HEK293 (cell line): ENCODE results near the gene AGAP3.

ENCODE experiments used
- CTCF ChIA-PET: fragments of 350-600 bp; formaldehyde crosslinking; extraction: SDS; loops from one replicate; lab custom pipeline; 2021; ENCODE audit warnings: antibody characterized with exemption; lab: Yijun Ruan, JAX
- POLR2A ChIA-PET: fragments of 300-600 bp; formaldehyde crosslinking; extraction: SDS; loops from one replicate; lab custom pipeline; 2020; ENCODE audit warnings: antibody characterized with exemption, inconsistent platforms; lab: Yijun Ruan, JAX
- H3K27ac ChIP-seq: fragments of 200-500 bp; sonication (Bioruptor generic); 2 replicates; pipeline ENCODE4 v1.5.1; 2014; ENCODE audit warnings: low read depth, low read length, control low read depth, inconsistent platforms; ENCODE audit errors: extremely low read depth
- H3K36me3 ChIP-seq, 2 experiments: fragments of 200-500 bp in 1 of 2; sonication (Bioruptor generic) in 1 of 2; 1 replicate in 1 of 2; 2 replicates in 1 of 2; pipeline ENCODE4 v1.5.1; 2014 to 2017; ENCODE audit warnings: inconsistent platforms in 2 of 2, low read length in 2 of 2; ENCODE audit not compliant: control insufficient read depth in 2 of 2, insufficient read depth in 1 of 2
- H3K4me1 ChIP-seq: fragments of 200-500 bp; sonication (Bioruptor generic); 2 replicates; pipeline ENCODE4 v1.5.1; 2014; ENCODE audit warnings: mild to moderate bottlenecking, low read length, inconsistent platforms; ENCODE audit not compliant: control insufficient read depth, insufficient read depth
- H3K4me3 ChIP-seq: 2 replicates; pipeline ENCODE4 v1.5.1; 2011; ENCODE audit warnings: low read depth, mild to moderate bottlenecking, control low read depth, low read length, moderate library complexity
- H3K9me3 ChIP-seq: fragments of 200-500 bp; sonication (Bioruptor generic); 2 replicates; pipeline ENCODE4 v1.5.1; 2014; ENCODE audit warnings: low read depth, low read length, inconsistent platforms; ENCODE audit not compliant: control insufficient read depth, insufficient read depth
- GFI1B ChIP-seq: fragments of 450-650 bp; formaldehyde crosslinking; IDR thresholded peaks from 2 replicates; pipeline ENCODE4 v1.5.1; 2016; ENCODE audit warnings: missing biosample characterization, missing genetic modification characterization
- GLIS1 ChIP-seq: fragments of 450-650 bp; formaldehyde crosslinking; IDR thresholded peaks from 2 replicates; pipeline ENCODE4 v1.5.1; 2016; ENCODE audit warnings: missing biosample characterization, missing genetic modification characterization
- GLIS2 ChIP-seq: fragments of 450-650 bp; formaldehyde crosslinking; IDR thresholded peaks from 2 replicates; pipeline ENCODE4 v1.5.1; 2016; ENCODE audit warnings: missing biosample characterization, missing genetic modification characterization
- IKZF3 ChIP-seq: fragments of 450-650 bp; IDR thresholded peaks from 2 replicates; pipeline ENCODE4 v1.5.0; 2018; ENCODE audit warnings: missing biosample characterization, mild to moderate bottlenecking, missing genetic modification characterization, moderate library complexity
- RBAK ChIP-seq: fragments of 450-650 bp; formaldehyde crosslinking; IDR thresholded peaks from 2 replicates; pipeline ENCODE4 v1.5.1; 2016; ENCODE audit warnings: missing biosample characterization, missing genetic modification characterization
- SP3 ChIP-seq: fragments of 450-650 bp; formaldehyde crosslinking; IDR thresholded peaks from 2 replicates; pipeline ENCODE4 v1.5.1; 2016; ENCODE audit warnings: missing biosample characterization, missing genetic modification characterization
- TRIM28 ChIP-seq: IDR thresholded peaks from 2 replicates; pipeline ENCODE4 v1.6.1; 2011; ENCODE audit warnings: low read length, control low read depth, borderline replicate concordance
- WT1 ChIP-seq: fragments of 450-650 bp; formaldehyde crosslinking; IDR thresholded peaks from 2 replicates; pipeline ENCODE4 v1.5.1; 2016; ENCODE audit warnings: missing biosample characterization, missing genetic modification characterization
- ZFHX2 ChIP-seq: fragments of 450-650 bp; formaldehyde crosslinking; conservative IDR thresholded peaks from 2 replicates; pipeline ENCODE4 v1.5.1; 2016; ENCODE audit warnings: missing biosample characterization, missing genetic modification characterization
- ZFP3 ChIP-seq: fragments of 450-650 bp; formaldehyde crosslinking; IDR thresholded peaks from 2 replicates; pipeline ENCODE4 v1.5.1; 2016; ENCODE audit warnings: low read depth, missing biosample characterization, missing genetic modification characterization
- ZNF140 ChIP-seq: fragments of 450-650 bp; formaldehyde crosslinking; IDR thresholded peaks from 2 replicates; pipeline ENCODE4 v1.5.1; 2016; ENCODE audit warnings: missing biosample characterization, missing genetic modification characterization
- ZNF146 ChIP-seq: fragments of 450-650 bp; formaldehyde crosslinking; IDR thresholded peaks from 2 replicates; pipeline ENCODE4 v1.5.1; 2016; ENCODE audit warnings: missing biosample characterization, missing genetic modification characterization
- ZNF23 ChIP-seq: fragments of 450-650 bp; formaldehyde crosslinking; IDR thresholded peaks from 2 replicates; pipeline ENCODE4 v1.5.1; 2016; ENCODE audit warnings: missing biosample characterization, missing genetic modification characterization, borderline replicate concordance
- ZNF341 ChIP-seq: fragments of 450-650 bp; formaldehyde crosslinking; IDR thresholded peaks from 2 replicates; pipeline ENCODE4; 2016; ENCODE audit warnings: low read depth, missing biosample characterization, missing genetic modification characterization
- ZNF366 ChIP-seq: fragments of 450-650 bp; formaldehyde crosslinking; conservative IDR thresholded peaks from 2 replicates; pipeline ENCODE4 v1.5.1; 2016; ENCODE audit warnings: missing biosample characterization, missing genetic modification characterization
- ZNF426 ChIP-seq: fragments of 450-650 bp; formaldehyde crosslinking; IDR thresholded peaks from 2 replicates; pipeline ENCODE4 v1.5.1; 2017; ENCODE audit warnings: missing biosample characterization, missing genetic modification characterization, mild to moderate bottlenecking, inconsistent platforms, moderate library complexity
- ZNF48 ChIP-seq: fragments of 450-650 bp; formaldehyde crosslinking; IDR thresholded peaks from 2 replicates; pipeline ENCODE4 v1.5.1; 2016; ENCODE audit warnings: missing biosample characterization, missing genetic modification characterization
- ZNF548 ChIP-seq: fragments of 450-650 bp; formaldehyde crosslinking; IDR thresholded peaks from 2 replicates; pipeline ENCODE4 v1.5.1; 2016; ENCODE audit warnings: missing biosample characterization, missing genetic modification characterization
- ZNF585B ChIP-seq: fragments of 450-650 bp; formaldehyde crosslinking; IDR thresholded peaks from 2 replicates; pipeline ENCODE4 v1.5.1; 2016; ENCODE audit warnings: missing biosample characterization, missing genetic modification characterization
- ZNF596 ChIP-seq: fragments of 450-650 bp; IDR thresholded peaks from 2 replicates; pipeline ENCODE4 v1.5.0; 2018; ENCODE audit warnings: missing biosample characterization, mild to moderate bottlenecking, missing genetic modification characterization, moderate library complexity
- ZNF626 ChIP-seq: fragments of 450-650 bp; sonication (Bioruptor Pico); formaldehyde crosslinking; IDR thresholded peaks from 2 replicates; pipeline ENCODE4 v1.5.1; 2018; ENCODE audit warnings: missing biosample characterization, missing genetic modification characterization, inconsistent platforms
- ZNF658 ChIP-seq: fragments of 450-650 bp; formaldehyde crosslinking; IDR thresholded peaks from 2 replicates; pipeline ENCODE4; 2016; ENCODE audit warnings: missing biosample characterization, missing genetic modification characterization
- ZNF76 ChIP-seq: fragments of 450-650 bp; formaldehyde crosslinking; IDR thresholded peaks from 2 replicates; pipeline ENCODE4; 2016; ENCODE audit warnings: low read depth, missing biosample characterization, missing genetic modification characterization, borderline replicate concordance
- ZNF768 ChIP-seq: fragments of 450-650 bp; formaldehyde crosslinking; IDR thresholded peaks from 2 replicates; pipeline ENCODE4 v1.5.1; 2018; ENCODE audit warnings: missing biosample characterization, mild to moderate bottlenecking, missing genetic modification characterization
- TF ChIP-seq, protein P1 (sequence below): fragments of 450-650 bp; formaldehyde crosslinking; IDR thresholded peaks from 2 replicates; pipeline ENCODE4 v1.5.1; 2017; ENCODE audit warnings: missing biosample characterization, missing genetic modification characterization
- TF ChIP-seq, protein P2 (sequence below): fragments of 450-650 bp; formaldehyde crosslinking; IDR thresholded peaks from 2 replicates; pipeline ENCODE4 v1.5.1; 2016; ENCODE audit warnings: missing biosample characterization, missing genetic modification characterization
- TF ChIP-seq, protein P3 (sequence below): fragments of 450-650 bp; formaldehyde crosslinking; IDR thresholded peaks from 2 replicates; pipeline ENCODE4 v1.5.1; 2017; ENCODE audit warnings: missing biosample characterization, missing genetic modification characterization
- TF ChIP-seq, protein P4 (sequence below): fragments of 450-650 bp; formaldehyde crosslinking; IDR thresholded peaks from 2 replicates; pipeline ENCODE4 v1.5.1; 2016; ENCODE audit warnings: missing biosample characterization, missing genetic modification characterization

The AGAP3 gene

DNA sequence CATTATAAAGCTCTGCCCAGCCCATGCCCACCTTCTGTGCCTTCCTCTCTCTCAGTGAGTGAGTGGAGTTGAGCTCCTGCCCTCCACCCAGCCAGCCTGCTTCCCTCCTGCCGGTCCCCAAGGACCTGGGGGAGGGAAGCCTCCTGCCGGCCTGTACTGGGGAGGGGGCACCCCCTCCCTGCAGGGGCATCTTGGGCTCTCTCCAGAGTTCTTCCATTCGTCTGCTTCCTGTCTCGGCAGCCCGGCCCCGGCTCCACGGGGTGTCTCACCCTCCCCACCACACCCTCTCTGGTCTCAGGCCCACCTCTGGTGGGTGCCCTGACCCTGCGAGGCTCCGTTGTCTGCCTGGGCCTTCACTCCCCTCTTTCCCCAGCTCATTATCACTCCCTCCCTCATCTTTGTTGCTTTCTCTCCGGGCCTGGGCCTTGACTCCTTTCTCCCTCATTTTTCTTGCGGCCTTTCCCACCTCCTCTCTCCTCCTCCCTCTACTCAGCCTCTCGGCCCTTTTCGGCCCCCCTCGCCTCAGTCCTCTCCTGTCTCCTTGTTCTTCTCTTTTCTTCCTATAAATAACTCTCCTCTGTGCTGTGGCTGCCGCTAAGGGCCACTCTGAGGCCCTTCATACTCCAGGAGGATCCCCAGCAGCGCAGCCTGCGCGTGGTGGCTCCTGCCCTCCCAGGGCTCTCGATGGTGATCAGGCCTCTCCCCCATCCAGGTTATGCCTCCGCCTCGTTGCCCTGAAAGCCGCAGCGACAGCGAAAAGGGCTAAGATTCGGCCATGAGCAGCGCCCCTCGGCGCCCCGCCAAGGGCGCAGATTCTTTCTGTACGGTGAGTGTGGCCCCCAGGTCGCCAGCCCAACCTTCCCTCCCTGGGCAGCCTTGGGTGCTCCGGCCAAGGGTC, 24.8 kb upstream of the AGAP3 start:
- Histone ChIP-seq H3K4me1 (no peaks in the 10 kb centered on the region; the same call in 1 of the 2 replicates), H3K4me3 (no peak overlapping the region), H3K36me3 (peaks cover 0 to 45% of the 10 kb centered on the region in 2 experiments; a peak in 1 of 3 replicates), H3K27ac (no peak overlapping the region), H3K9me3 (no peaks in the 10 kb centered on the region)
- ChIA-PET POLR2A (interaction anchor here (1.3 to 3.4 kb wide), 6 partner anchors 12 to 33 kb away, joined by 4 to 22 read pairs (median 8); partner anchors contain the start of genes ABCB8 and FASTK), CTCF (interaction anchor here (0.9 to 2.3 kb wide), 5 partner anchors 16 to 53 kb away, joined by 3 to 14 read pairs (median 5); no protein-coding TSS in a partner anchor)
- no peak for TF ChIP-seq ZNF585B (tag by site-specific recombination)
- TF ChIP-seq ZNF76 (tag by site-specific recombination): no peak
- TF ChIP-seq SP3 (tag by site-specific recombination): peak; percentile 11; the same call in 1 of the 2 replicates
- peak; percentile 91 for TF ChIP-seq WT1
- TF ChIP-seq, protein P1, sequence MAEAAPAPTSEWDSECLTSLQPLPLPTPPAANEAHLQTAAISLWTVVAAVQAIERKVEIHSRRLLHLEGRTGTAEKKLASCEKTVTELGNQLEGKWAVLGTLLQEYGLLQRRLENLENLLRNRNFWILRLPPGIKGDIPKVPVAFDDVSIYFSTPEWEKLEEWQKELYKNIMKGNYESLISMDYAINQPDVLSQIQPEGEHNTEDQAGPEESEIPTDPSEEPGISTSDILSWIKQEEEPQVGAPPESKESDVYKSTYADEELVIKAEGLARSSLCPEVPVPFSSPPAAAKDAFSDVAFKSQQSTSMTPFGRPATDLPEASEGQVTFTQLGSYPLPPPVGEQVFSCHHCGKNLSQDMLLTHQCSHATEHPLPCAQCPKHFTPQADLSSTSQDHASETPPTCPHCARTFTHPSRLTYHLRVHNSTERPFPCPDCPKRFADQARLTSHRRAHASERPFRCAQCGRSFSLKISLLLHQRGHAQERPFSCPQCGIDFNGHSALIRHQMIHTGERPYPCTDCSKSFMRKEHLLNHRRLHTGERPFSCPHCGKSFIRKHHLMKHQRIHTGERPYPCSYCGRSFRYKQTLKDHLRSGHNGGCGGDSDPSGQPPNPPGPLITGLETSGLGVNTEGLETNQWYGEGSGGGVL (tag by site-specific recombination): no peak; the same call in 1 of the 2 replicates
- no peak for TF ChIP-seq GFI1B (tag by site-specific recombination)
- 0 out of 2 replicates have a peak, but pooled peaks have one; percentile 25 for TF ChIP-seq ZNF366 (tag by site-specific recombination)
- no peak for TF ChIP-seq ZNF23 (tag by site-specific recombination)
- no peak for TF ChIP-seq ZFHX2
- TF ChIP-seq ZNF548 (tag by site-specific recombination): no peak
- TF ChIP-seq IKZF3 (tag by site-specific recombination): no peak
- no peak for TF ChIP-seq ZNF596 (tag by site-specific recombination)
- TF ChIP-seq GLIS2: 0 out of 2 replicates have a peak, but pooled peaks have one; percentile 18
- TF ChIP-seq ZNF658: no peak
- TF ChIP-seq, protein P2, sequence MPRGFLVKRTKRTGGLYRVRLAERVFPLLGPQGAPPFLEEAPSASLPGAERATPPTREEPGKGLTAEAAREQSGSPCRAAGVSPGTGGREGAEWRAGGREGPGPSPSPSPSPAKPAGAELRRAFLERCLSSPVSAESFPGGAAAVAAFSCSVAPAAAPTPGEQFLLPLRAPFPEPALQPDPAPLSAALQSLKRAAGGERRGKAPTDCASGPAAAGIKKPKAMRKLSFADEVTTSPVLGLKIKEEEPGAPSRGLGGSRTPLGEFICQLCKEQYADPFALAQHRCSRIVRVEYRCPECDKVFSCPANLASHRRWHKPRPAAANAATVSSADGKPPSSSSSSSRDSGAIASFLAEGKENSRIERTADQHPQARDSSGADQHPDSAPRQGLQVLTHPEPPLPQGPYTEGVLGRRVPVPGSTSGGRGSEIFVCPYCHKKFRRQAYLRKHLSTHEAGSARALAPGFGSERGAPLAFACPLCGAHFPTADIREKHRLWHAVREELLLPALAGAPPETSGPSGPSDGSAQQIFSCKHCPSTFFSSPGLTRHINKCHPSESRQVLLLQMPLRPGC (tag by site-specific recombination): no peak
- no peak for TF ChIP-seq ZFP3
- no peak for TF ChIP-seq ZNF146 (tag by site-specific recombination)
- peak; percentile 20 for TF ChIP-seq ZNF341
- TF ChIP-seq, protein P3, sequence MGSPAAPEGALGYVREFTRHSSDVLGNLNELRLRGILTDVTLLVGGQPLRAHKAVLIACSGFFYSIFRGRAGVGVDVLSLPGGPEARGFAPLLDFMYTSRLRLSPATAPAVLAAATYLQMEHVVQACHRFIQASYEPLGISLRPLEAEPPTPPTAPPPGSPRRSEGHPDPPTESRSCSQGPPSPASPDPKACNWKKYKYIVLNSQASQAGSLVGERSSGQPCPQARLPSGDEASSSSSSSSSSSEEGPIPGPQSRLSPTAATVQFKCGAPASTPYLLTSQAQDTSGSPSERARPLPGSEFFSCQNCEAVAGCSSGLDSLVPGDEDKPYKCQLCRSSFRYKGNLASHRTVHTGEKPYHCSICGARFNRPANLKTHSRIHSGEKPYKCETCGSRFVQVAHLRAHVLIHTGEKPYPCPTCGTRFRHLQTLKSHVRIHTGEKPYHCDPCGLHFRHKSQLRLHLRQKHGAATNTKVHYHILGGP (tag by site-specific recombination): no peak
- no peak for TF ChIP-seq ZNF426 (tag by site-specific recombination)
- TF ChIP-seq ZNF626: no peak
- TF ChIP-seq ZNF140: no peak
- TF ChIP-seq GLIS1: peak; percentile 79
- no peak for TF ChIP-seq ZNF768 (tag by site-specific recombination)
- no peak for TF ChIP-seq RBAK (tag by site-specific recombination)
- TF ChIP-seq, protein P4, sequence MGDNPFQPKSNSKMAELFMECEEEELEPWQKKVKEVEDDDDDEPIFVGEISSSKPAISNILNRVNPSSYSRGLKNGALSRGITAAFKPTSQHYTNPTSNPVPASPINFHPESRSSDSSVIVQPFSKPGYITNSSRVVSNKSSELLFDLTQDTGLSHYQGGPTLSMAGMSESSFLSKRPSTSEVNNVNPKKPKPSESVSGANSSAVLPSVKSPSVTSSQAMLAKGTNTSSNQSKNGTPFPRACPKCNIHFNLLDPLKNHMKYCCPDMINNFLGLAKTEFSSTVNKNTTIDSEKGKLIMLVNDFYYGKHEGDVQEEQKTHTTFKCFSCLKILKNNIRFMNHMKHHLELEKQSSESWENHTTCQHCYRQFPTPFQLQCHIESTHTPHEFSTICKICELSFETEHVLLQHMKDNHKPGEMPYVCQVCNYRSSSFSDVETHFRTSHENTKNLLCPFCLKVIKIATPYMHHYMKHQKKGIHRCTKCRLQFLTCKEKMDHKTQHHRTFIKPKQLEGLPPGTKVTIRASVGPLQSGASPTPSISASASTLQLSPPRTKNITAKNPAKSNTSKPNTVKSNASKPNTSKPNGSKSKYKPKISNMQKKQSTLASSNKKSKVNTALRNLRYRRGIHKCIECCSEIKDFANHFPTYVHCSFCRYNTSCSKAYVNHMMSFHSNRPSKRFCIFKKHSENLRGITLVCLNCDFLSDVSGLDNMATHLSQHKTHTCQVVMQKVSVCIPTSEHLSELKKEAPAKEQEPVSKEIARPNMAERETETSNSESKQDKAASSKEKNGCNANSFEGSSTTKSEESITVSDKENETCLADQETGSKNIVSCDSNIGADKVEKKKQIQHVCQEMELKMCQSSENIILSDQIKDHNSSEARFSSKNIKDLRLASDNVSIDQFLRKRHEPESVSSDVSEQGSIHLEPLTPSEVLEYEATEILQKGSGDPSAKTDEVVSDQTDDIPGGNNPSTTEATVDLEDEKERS (tag by site-specific recombination): no peak
- TF ChIP-seq TRIM28: no peak
- TF ChIP-seq ZNF48 (tag by site-specific recombination): no peak
